Stimulated activated CD4-positive, alpha-beta T cell treated with anti-CD3 and anti-CD28 coated beads, Interleukin-1b, Interleukin-23, amount 100 ng/mL, for 48 hours (primary cell): Measurements from ENCODE around the gene ASIC2.
A peak's percentile ranks its signal among the peaks of the same experiment; 100 is the strongest.
"Not testable (repeated sequence)": the region's sequence is repeated elsewhere in the genome, so short reads cannot be mapped to it uniquely, and the experiment has no call there.

ENCODE experiments used
- DNase-seq: peaks from one replicate; pipeline ENCODE4 v3.0.0-alpha.2; 2020

ASIC2 gene

GRCh38 chr17:33014751-33015150, 278.3 kb downstream of the ASIC2 start:
- no peak for DNase-seq

GRCh38 chr17:33013596-33014375, 279.3 kb downstream of the ASIC2 start:
- no peak for DNase-seq

GRCh38 chr17:33012522-33013033, 280.5 kb downstream of the ASIC2 start:
- no peak for DNase-seq

- DNase-seq: no peak
These were observed 283.5 kb downstream of the ASIC2 start for GRCh38 chr17:33009636-33010035.

GRCh38 chr17:33007186-33007585, 285.9 kb downstream of the ASIC2 start:
- no peak for DNase-seq

- DNase-seq: no peak
These were observed 290.8 kb downstream of the ASIC2 start for GRCh38 chr17:33002246-33002645.

- DNase-seq: no peak
These were observed 294.2 kb downstream of the ASIC2 start for GRCh38 chr17:32998887-32999228.

- peak; percentile 69 for DNase-seq
These were observed 294.8 kb downstream of the ASIC2 start for GRCh38 chr17:32998111-32998886.

- DNase-seq: no peak
These were observed 297.6 kb downstream of the ASIC2 start for GRCh38 chr17:32995416-32996045.

GRCh38 chr17:32993977-32994376, 299.1 kb downstream of the ASIC2 start:
- DNase-seq: no peak

GRCh38 chr17:32992321-32993033, 300.6 kb downstream of the ASIC2 start:
- no peak for DNase-seq

GRCh38 chr17:32988481-32989101, 304.5 kb downstream of the ASIC2 start:
- DNase-seq: no peak

GRCh38 chr17:32987868-32988267, 305.2 kb downstream of the ASIC2 start:
- DNase-seq: not testable (repeated sequence)

GRCh38 chr17:32987453-32987805, 305.7 kb downstream of the ASIC2 start:
- not testable (repeated sequence) for DNase-seq

GRCh38 chr17:32985050-32985756, 307.9 kb downstream of the ASIC2 start:
- DNase-seq: no peak

- DNase-seq: not testable (repeated sequence)
These were observed 311.5 kb downstream of the ASIC2 start for GRCh38 chr17:32981611-32982010.

GRCh38 chr17:32980230-32980629, 312.9 kb downstream of the ASIC2 start:
- DNase-seq: no peak

- DNase-seq: no peak
These were observed 316.5 kb downstream of the ASIC2 start for GRCh38 chr17:32976605-32977004.

- no peak for DNase-seq
These were observed 317.0 kb downstream of the ASIC2 start for GRCh38 chr17:32976131-32976530.

GRCh38 chr17:32971171-32971570, 321.9 kb downstream of the ASIC2 start:
- DNase-seq: peak; percentile 32

- DNase-seq: no peak
These were observed 322.8 kb downstream of the ASIC2 start for GRCh38 chr17:32970281-32970680.

- not testable (repeated sequence) for DNase-seq
These were observed 323.9 kb downstream of the ASIC2 start for GRCh38 chr17:32969231-32969630.
